Activated naive CD4-positive, alpha-beta T cell treated with Interleukin-2 at 50 U/mL for 16 hours (primary cell): ENCODE data around the gene ZFAND3.

Source experiments
- DNase-seq: peaks from one replicate; pipeline ENCODE4 v3.0.0-alpha.2; 2020

The ZFAND3 gene

DNA sequence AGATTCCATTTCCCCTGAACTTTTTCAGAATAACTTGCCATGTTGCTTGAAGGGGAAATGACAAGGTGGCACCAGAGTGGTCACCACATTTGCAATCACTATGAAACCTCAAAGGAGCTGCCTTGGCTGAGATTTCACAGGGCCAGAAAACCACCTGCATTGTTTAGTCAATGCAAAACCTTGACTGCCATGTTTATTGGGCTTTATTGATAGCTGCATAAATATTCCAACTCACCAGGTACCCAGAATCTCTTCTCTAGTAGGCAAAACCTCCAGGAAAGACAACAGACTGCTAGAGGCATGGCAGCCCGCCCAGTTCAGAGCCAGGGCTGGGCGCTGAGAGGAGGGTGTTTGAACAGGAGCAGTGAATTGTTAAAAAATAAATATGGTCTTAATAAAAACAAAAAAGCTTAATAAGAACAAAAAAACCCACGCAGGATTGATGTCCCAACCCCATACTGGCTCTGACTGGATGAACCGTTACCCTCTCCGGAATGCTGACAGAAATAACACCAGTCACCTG lies 375.6 kb downstream of the ZFAND3 start:
- DNase-seq, result no peak

DNA sequence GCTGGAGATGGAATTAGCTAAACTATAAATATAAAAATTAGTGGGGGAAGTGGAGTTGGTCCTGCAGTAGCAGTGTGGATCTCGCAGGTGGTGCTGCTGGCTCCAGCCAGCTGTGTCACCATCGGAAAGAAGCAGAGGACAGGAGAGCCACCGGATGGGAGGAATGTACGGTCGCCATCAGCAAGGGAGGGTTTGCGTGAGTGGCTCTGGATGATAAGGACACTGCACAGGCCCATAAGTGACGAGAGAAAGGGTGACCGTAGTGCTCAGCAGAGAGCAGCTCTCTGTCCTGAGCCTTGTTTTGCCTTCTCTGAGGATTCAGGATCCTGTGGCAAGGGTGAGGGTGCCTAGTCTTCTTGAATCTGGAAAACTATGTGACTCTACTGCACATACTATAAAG lies 378.7 kb downstream of the ZFAND3 start:
- no peak for DNase-seq
